ENCODE data around the gene NHERF1. TPM values are rescaled to one million over a fixed set of nuclear protein-coding genes. Genes with fewer than 3 reads are reported as not detected.

The NHERF1 gene
- total and polyA plus RNA-seq, 4 donors = 18.3 to 58.2 (median 28.1) TPM

GRCh38 chr17:74775409-74776043 is 27.1 kb downstream of the NHERF1 start:
- H3K4me3 ChIP-seq = peak overlapping the region; percentile 97
- no peaks in the 10 kb centered on the region for H3K27me3 ChIP-seq (ENCODE audit: control insufficient read depth in 3 of 3, insufficient read depth in 3 of 3, low read length in 2 of 3)
- peaks cover 6 to 33% (median 22%) of the 10 kb centered on the region in 4 donors for H3K36me3 ChIP-seq (ENCODE audit: control insufficient read depth in 4 of 4, insufficient read depth in 4 of 4, low read length in 4 of 4)
- ATAC-seq (ENCODE audit: insufficient read depth, low FRiP score) (no peak), DNase-seq (no peak)
- H3K9me3 ChIP-seq (ENCODE audit: control insufficient read depth in 4 of 4, insufficient read depth in 3 of 4, low read length in 3 of 4) = no peaks in the 10 kb centered on the region
- peak overlapping the region; percentile 82 to 83 for H3K27ac ChIP-seq (ENCODE audit: low read depth in 1 of 2, low read length in 1 of 2)
- WGBS, 2 donors = 36 to 39% methylated on average over 12 of the region's 12 CpGs
- peak overlapping the region in 1 of 2 donors; percentile 79 for H3K9ac ChIP-seq (ENCODE audit: insufficient read depth in 1 of 2, low read length in 2 of 2)
- peaks cover 0 to 15% (median 8%) of the 10 kb centered on the region in 5 donors for H3K4me1 ChIP-seq (ENCODE audit: control insufficient read depth in 5 of 5, insufficient read depth in 5 of 5, low read length in 5 of 5)
- no peak for TF ChIP-seq CTCF (IDR thresholded peaks at IDR 0.05; ENCODE audit: control extremely low read depth, extremely low read depth)

GRCh38 chr17:74776044-74776962 is 27.9 kb downstream of the NHERF1 start, which contains the start of gene NAT9:
TSS of gene NAT9 (minus strand) at chr17:74776345. CDS start at chr17:74775698, 647 bp downstream.
- H3K9ac ChIP-seq (ENCODE audit: insufficient read depth in 1 of 2, low read length in 2 of 2) = peak within 1 kb of the TSS in 1 of 2 donors; percentile 79
- TF ChIP-seq CTCF (IDR thresholded peaks at IDR 0.05; ENCODE audit: control extremely low read depth, extremely low read depth) = no peak
- H3K9me3 ChIP-seq (ENCODE audit: control insufficient read depth in 4 of 4, insufficient read depth in 3 of 4, low read length in 3 of 4) = no peaks in the 10 kb centered on the region
- peak within 1 kb of the TSS; percentile 82 to 83 for H3K27ac ChIP-seq (ENCODE audit: low read depth in 1 of 2, low read length in 1 of 2)
- H3K36me3 ChIP-seq (ENCODE audit: control insufficient read depth in 4 of 4, insufficient read depth in 4 of 4, low read length in 4 of 4) = peaks cover 6 to 28% (median 20%) of the 10 kb centered on the region in 4 donors
- WGBS, 2 donors = 0 to 1% methylated on average over 54 to 64 of the region's 64 CpGs
- peaks cover 0 to 15% (median 8%) of the 10 kb centered on the region in 5 donors for H3K4me1 ChIP-seq (ENCODE audit: control insufficient read depth in 5 of 5, insufficient read depth in 5 of 5, low read length in 5 of 5)
- peak; percentile 96 to 98 (median 97) for DNase-seq
- peak; percentile 92 for ATAC-seq (ENCODE audit: insufficient read depth, low FRiP score)
- H3K4me3 ChIP-seq = peak within 1 kb of the TSS; percentile 97
- no peaks in the 10 kb centered on the region for H3K27me3 ChIP-seq (ENCODE audit: control insufficient read depth in 3 of 3, insufficient read depth in 3 of 3, low read length in 2 of 3)

GRCh38 chr17:74776990-74777389 is 28.6 kb downstream of the NHERF1 start:
- Histone ChIP-seq H3K4me3 (peak overlapping the region; percentile 97), H3K4me1 (ENCODE audit: control insufficient read depth in 5 of 5, insufficient read depth in 5 of 5, low read length in 5 of 5) (peaks cover 0 to 15% (median 8%) of the 10 kb centered on the region in 5 donors), H3K27ac (ENCODE audit: low read depth in 1 of 2, low read length in 1 of 2) (peak overlapping the region in 1 of 2 donors; percentile 55), H3K9ac (ENCODE audit: insufficient read depth in 1 of 2, low read length in 2 of 2) (no peak overlapping the region), H3K36me3 (ENCODE audit: control insufficient read depth in 4 of 4, insufficient read depth in 4 of 4, low read length in 4 of 4) (peaks cover 6 to 25% (median 16%) of the 10 kb centered on the region in 4 donors), H3K27me3 (ENCODE audit: control insufficient read depth in 3 of 3, insufficient read depth in 3 of 3, low read length in 2 of 3) (no peaks in the 10 kb centered on the region), H3K9me3 (ENCODE audit: control insufficient read depth in 4 of 4, insufficient read depth in 3 of 4, low read length in 3 of 4) (no peaks in the 10 kb centered on the region)
- ATAC-seq (ENCODE audit: insufficient read depth, low FRiP score) (no peak), DNase-seq (no peak)
- no peak for TF ChIP-seq CTCF (IDR thresholded peaks at IDR 0.05; ENCODE audit: control extremely low read depth, extremely low read depth)
- WGBS, 2 donors = 39 to 42% methylated on average over 10 of the region's 10 CpGs

Measured in lung (tissue), 12 donors.